Stomach (tissue), 4 donors: ENCODE data around the gene PLSCR2.

Experiments used
- CTCF ChIP-seq, 7 experiments: fragments of 450-650 bp in 4 of 7; fragments of 200-600 bp in 3 of 7; sonication (generic) in 3 of 7; IDR thresholded peaks; one replicate each; pipeline ENCODE4 v1.5.1; 2016 to 2019; ENCODE audit warnings: antibody characterized with exemption in 7 of 7, control low read depth in 2 of 7, mild to moderate bottlenecking in 1 of 7
- POLR2A ChIP-seq, 4 donors: fragments of 450-650 bp; IDR thresholded peaks; one replicate each; pipeline ENCODE4 v1.6.1; 2016; ENCODE audit warnings: antibody characterized with exemption in 4 of 4, control low read depth in 2 of 4, mild to moderate bottlenecking in 1 of 4, moderate library complexity in 1 of 4
- POLR2AphosphoS5 ChIP-seq, 3 donors: sonication (generic); formaldehyde crosslinking; IDR thresholded peaks; one replicate each; pipeline ENCODE4 v1.6.1; 2016; ENCODE audit warnings: antibody characterized with exemption in 3 of 3

- TF ChIP-seq CTCF (IDR thresholded peaks at IDR 0.05): no peak
- no peak for TF ChIP-seq POLR2A (IDR thresholded peaks at IDR 0.05)
- no peak for TF ChIP-seq POLR2AphosphoS5 (IDR thresholded peaks at IDR 0.05)
Observed at GRCh38 chr3:146464783-146465182, 4.6 kb downstream of the PLSCR2 start.
